B cell (primary cell): Measurements from ENCODE around the gene DUSP23. TPM values are rescaled to one million over a fixed set of nuclear protein-coding genes. Genes with fewer than 3 reads are reported as not detected.

ENCODE experiments used
- ATAC-seq: fragments of 200-7000 bp; cut with Tn5 transposase; one replicate; pipeline ENCODE4 v1.10.0; 2021; ENCODE audit warnings: low read depth, mild to moderate bottlenecking, moderate number of reproducible peaks, moderate library complexity
- CTCF ChIA-PET: fragments of 350-600 bp; sonication (Branson Sonifier 250); formaldehyde crosslinking; loops from one replicate; lab custom pipeline; 2021; ENCODE audit warnings: antibody characterized with exemption, inconsistent platforms; lab: Charles Lee
- POLR2A ChIA-PET: fragments of 350-600 bp; sonication (Branson Sonifier 250); formaldehyde crosslinking; loops from one replicate; lab custom pipeline; 2021; ENCODE audit warnings: antibody characterized with exemption; lab: Charles Lee
- DNase-seq: peaks from one replicate; pipeline ENCODE4 v3.0.0; 2013
- H2AFZ ChIP-seq: 2 replicates; pipeline ENCODE4 v1.6.1; 2012; ENCODE audit warnings: mild to moderate bottlenecking, low read depth, low read length; ENCODE audit not compliant: insufficient read depth, poor library complexity, severe bottlenecking
- H3K27ac ChIP-seq, 2 donors: 1 replicate in 1 of 2; 2 replicates in 1 of 2; pipeline ENCODE4 v1.5.1; 2012 to 2013; ENCODE audit warnings: low read length in 2 of 2, mild to moderate bottlenecking in 2 of 2, moderate library complexity in 1 of 2
- H3K27me3 ChIP-seq, 4 experiments: fragments of 200-600 bp in 1 of 4; sonication (generic) in 1 of 4; replicated peaks in 1 of 4; 1 replicate in 2 of 4; 2 replicates in 2 of 4; pipeline versions ENCODE4 v1.6.1 to v1.7.0; 2013 to 2016; ENCODE audit warnings: low read length in 3 of 4, mild to moderate bottlenecking in 2 of 4, mixed read lengths in 1 of 4, moderate library complexity in 1 of 4; ENCODE audit not compliant: insufficient read depth in 4 of 4, control insufficient read depth in 3 of 4; ENCODE audit errors: control extremely low read depth in 1 of 4
- H3K36me3 ChIP-seq, 2 experiments: replicated peaks in 1 of 2; 1 replicate in 1 of 2; 2 replicates in 1 of 2; pipeline versions ENCODE4 v1.6.1 to v1.7.1; 2013; ENCODE audit warnings: low read length in 1 of 2; ENCODE audit not compliant: insufficient read depth in 2 of 2, control insufficient read depth in 1 of 2; ENCODE audit errors: control extremely low read depth in 1 of 2, extremely low read depth in 1 of 2
- H3K4me1 ChIP-seq, 2 donors: fragments of 200-600 bp in 1 of 2; sonication (generic) in 1 of 2; 1 replicate in 1 of 2; 2 replicates in 1 of 2; pipeline versions ENCODE4 v1.5.1 to v1.6.1; 2013 to 2017; ENCODE audit warnings: low read length in 2 of 2; ENCODE audit not compliant: control insufficient read depth in 2 of 2, insufficient read depth in 2 of 2
- H3K4me2 ChIP-seq: replicated peaks from 2 replicates; pipeline ENCODE3; 2012; ENCODE audit warnings: mild to moderate bottlenecking, low read depth, low read length; ENCODE audit not compliant: poor library complexity, severe bottlenecking
- H3K4me3 ChIP-seq, 5 experiments: fragments of 200-600 bp in 1 of 5; sonication (generic) in 1 of 5; 1 replicate in 3 of 5; 2 replicates in 2 of 5; pipeline versions ENCODE4 v1.5.1 to v1.7.0; 2011 to 2016; ENCODE audit warnings: low read length in 4 of 5, mild to moderate bottlenecking in 4 of 5, low read depth in 2 of 5, control low read depth in 1 of 5, moderate library complexity in 1 of 5; ENCODE audit not compliant: insufficient read depth in 1 of 5; ENCODE audit errors: control extremely low read depth in 1 of 5, extremely low read depth in 1 of 5
- H3K79me2 ChIP-seq: fragments of 200-600 bp; sonication (generic); one replicate; pipeline ENCODE4 v1.6.0; 2016; ENCODE audit warnings: low read length; ENCODE audit not compliant: control insufficient read depth, insufficient read depth
- H3K9ac ChIP-seq: fragments of 200-600 bp; sonication (generic); 2 replicates; pipeline ENCODE4 v1.6.1; 2017; ENCODE audit warnings: mild to moderate bottlenecking, low read length, moderate library complexity
- H3K9me3 ChIP-seq, 3 donors: one replicate each; pipeline versions ENCODE4 v1.6.1 to v1.7.1; 2013; ENCODE audit warnings: low read length in 2 of 3; ENCODE audit not compliant: control insufficient read depth in 2 of 3, insufficient read depth in 1 of 3; ENCODE audit errors: control extremely low read depth in 1 of 3
- H4K20me1 ChIP-seq: 2 replicates; pipeline ENCODE4 v1.6.0; 2012; ENCODE audit warnings: mild to moderate bottlenecking, low read length; ENCODE audit not compliant: insufficient read depth, control insufficient read depth, poor library complexity, severe bottlenecking
- H3K27ac Mint-ChIP-seq: one replicate; pipeline ENCODE4 v1.8.0; 2021; ENCODE audit warnings: mixed read lengths
- H3K27me3 Mint-ChIP-seq: one replicate; pipeline ENCODE4 v1.8.0; 2021; ENCODE audit warnings: mixed read lengths
- H3K4me1 Mint-ChIP-seq: one replicate; pipeline ENCODE4 v1.8.0; 2021; ENCODE audit warnings: mixed read lengths
- H3K4me3 Mint-ChIP-seq: one replicate; pipeline ENCODE4 v1.8.0; 2021; ENCODE audit warnings: mixed read lengths
- H3K9me3 Mint-ChIP-seq: one replicate; pipeline ENCODE4 v1.8.0; 2022; ENCODE audit warnings: mixed read lengths; ENCODE audit not compliant: insufficient read depth
- EZH2 ChIP-seq: IDR thresholded peaks from 2 replicates; pipeline ENCODE4 v1.6.1; 2012; ENCODE audit warnings: borderline replicate concordance, low read depth, mild to moderate bottlenecking, moderate library complexity, low read length; ENCODE audit not compliant: insufficient read depth, poor library complexity, severe bottlenecking
- WGBS: methylation state at CpG from one replicate; pipeline ENCODE4 v1.1.5; 2013; ENCODE audit warnings: missing lambda C conversion rate; ENCODE audit not compliant: insufficient coverage; 5-methylcytosine and 5-hydroxymethylcytosine counted together
- intact Hi-C: fragments of 100-400 bp; cut with micrococcal nuclease; formaldehyde crosslinking; loops from one replicate; pipeline ENCODE4 v1.10.0; 2022
- polyA plus RNA-seq: library from polyadenylated mRNA; depleted of rRNA; stranded (reverse); fragments of >200 nt; gene quantifications from 2 replicates; pipeline ENCODE4 v1.2.3, GENCODE V29; 2012
- total RNA-seq, 2 donors: library from RNA; stranded (reverse); fragments of 120-200 nt in 1 of 2; gene quantifications; 1 replicate in 1 of 2; 2 replicates in 1 of 2; pipeline versions ENCODE4 v1.2.3 to v1.2.4, GENCODE V29; 2013 to 2022
- TF ChIP-seq, protein P1 (sequence below): fragments of 200-600 bp; IDR thresholded peaks from one replicate; pipeline ENCODE4 v1.8.0; 2022; ENCODE audit warnings: antibody characterized with exemption, mild to moderate bottlenecking

Gene DUSP23
- total and polyA plus RNA-seq, 2 donors (not counting 1 experiment from before 2014, with no cell fraction given) = 9.6 to 15.8 TPM

DNA sequence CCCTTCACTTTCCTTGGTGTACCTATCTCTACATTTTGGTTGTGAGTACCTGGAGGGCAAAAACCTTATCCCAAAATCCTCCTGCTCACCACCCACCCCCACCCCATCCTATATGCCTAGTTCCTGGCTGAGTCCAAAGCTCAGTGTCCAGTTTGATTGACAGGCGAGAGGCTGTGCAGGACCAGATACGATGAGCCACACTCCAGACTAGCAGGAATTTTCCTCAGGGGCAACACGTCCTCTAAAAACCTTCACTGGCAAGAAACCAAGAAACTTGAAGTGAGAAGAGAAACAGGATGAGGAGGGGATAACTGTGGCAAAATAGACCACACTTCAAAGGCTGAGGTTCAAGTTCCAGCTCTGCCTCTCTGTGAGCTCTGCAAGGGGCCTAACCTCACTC lies 44.8 kb downstream of the DUSP23 start:
- CTCF ChIA-PET = no interaction called here
- no peaks in the 10 kb centered on the region for H3K9me3 Mint-ChIP-seq

GRCh38 chr1:159826441-159827101 lies 45.8 kb downstream of the DUSP23 start, which contains the start of gene SLAMF8:
Gene SLAMF8, plus strand, starts transcription at chr1:159826873. Its CDS starts 26 bp downstream, at chr1:159826899.
- H3K36me3 ChIP-seq = no peaks in the 10 kb centered on the region
- POLR2A ChIA-PET = no interaction called here
- H3K9me3 ChIP-seq = peaks cover 0 to 6% (median 0%) of the 10 kb centered on the region in 3 donors
- no peak for ATAC-seq
- no peak within 1 kb of the TSS for H3K4me3 Mint-ChIP-seq
- H3K27me3 ChIP-seq = peaks cover 0 to 9% (median 3%) of the 10 kb centered on the region in 4 experiments
- WGBS = 57% methylated on average over 11 of the region's 11 CpGs
- H3K27ac ChIP-seq = no peak within 1 kb of the TSS
- H3K27ac Mint-ChIP-seq = no peak within 1 kb of the TSS
- no peaks in the 10 kb centered on the region for H4K20me1 ChIP-seq
- no peak within 1 kb of the TSS for H3K9ac ChIP-seq
- H2AFZ ChIP-seq = no peak within 1 kb of the TSS
- TF ChIP-seq, protein P1, sequence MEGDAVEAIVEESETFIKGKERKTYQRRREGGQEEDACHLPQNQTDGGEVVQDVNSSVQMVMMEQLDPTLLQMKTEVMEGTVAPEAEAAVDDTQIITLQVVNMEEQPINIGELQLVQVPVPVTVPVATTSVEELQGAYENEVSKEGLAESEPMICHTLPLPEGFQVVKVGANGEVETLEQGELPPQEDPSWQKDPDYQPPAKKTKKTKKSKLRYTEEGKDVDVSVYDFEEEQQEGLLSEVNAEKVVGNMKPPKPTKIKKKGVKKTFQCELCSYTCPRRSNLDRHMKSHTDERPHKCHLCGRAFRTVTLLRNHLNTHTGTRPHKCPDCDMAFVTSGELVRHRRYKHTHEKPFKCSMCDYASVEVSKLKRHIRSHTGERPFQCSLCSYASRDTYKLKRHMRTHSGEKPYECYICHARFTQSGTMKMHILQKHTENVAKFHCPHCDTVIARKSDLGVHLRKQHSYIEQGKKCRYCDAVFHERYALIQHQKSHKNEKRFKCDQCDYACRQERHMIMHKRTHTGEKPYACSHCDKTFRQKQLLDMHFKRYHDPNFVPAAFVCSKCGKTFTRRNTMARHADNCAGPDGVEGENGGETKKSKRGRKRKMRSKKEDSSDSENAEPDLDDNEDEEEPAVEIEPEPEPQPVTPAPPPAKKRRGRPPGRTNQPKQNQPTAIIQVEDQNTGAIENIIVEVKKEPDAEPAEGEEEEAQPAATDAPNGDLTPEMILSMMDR = no peak
- peaks cover 30% of the 10 kb centered on the region for H3K27me3 Mint-ChIP-seq
- CTCF ChIA-PET = interaction anchor here (0.6 to 1.1 kb wide), 3 partner anchors 22 to 29 kb away, joined by 3 to 4 read pairs (median 3); no protein-coding TSS in a partner anchor
- intact Hi-C loops = no loop called here
- no peaks in the 10 kb centered on the region for H3K79me2 ChIP-seq
- peaks cover 6 to 25% of the 10 kb centered on the region in 2 donors for H3K4me1 ChIP-seq
- H3K9me3 Mint-ChIP-seq = no peaks in the 10 kb centered on the region
- H3K4me3 ChIP-seq = no peak within 1 kb of the TSS
- H3K4me1 Mint-ChIP-seq = peaks cover 18% of the 10 kb centered on the region
- DNase-seq = no peak
- H3K4me2 ChIP-seq = no peak within 1 kb of the TSS

More for the DNA sequence above, 44.8 kb downstream of the DUSP23 start:
- Histone ChIP-seq H3K4me3 (no peak overlapping the region), H3K9ac (no peak overlapping the region), H3K27ac (no peak overlapping the region), H3K4me2 (no peak overlapping the region), H2AFZ (no peak overlapping the region), H3K79me2 (no peaks in the 10 kb centered on the region), H3K36me3 (no peaks in the 10 kb centered on the region), H3K9me3 (peaks cover 0 to 6% (median 0%) of the 10 kb centered on the region in 3 donors), H4K20me1 (no peaks in the 10 kb centered on the region), H3K4me1 (peaks cover 6 to 25% of the 10 kb centered on the region in 2 donors), H3K27me3 (peaks cover 0 to 10% (median 3%) of the 10 kb centered on the region in 4 experiments)
- Mint-ChIP-seq H3K27me3 (peaks cover 33% of the 10 kb centered on the region), H3K4me1 (peaks cover 18% of the 10 kb centered on the region), H3K27ac (no peak overlapping the region), H3K4me3 (no peak overlapping the region)
- DNase-seq (no peak), ATAC-seq (no peak)
- POLR2A ChIA-PET = no interaction called here
- WGBS = 75% methylated on average over 2 of the region's 3 CpGs
- TF ChIP-seq EZH2 = no peak
- TF ChIP-seq, protein P1 = no peak
- intact Hi-C loops = no loop called here
